Measurements from ENCODE around the gene SULT1A3.

- no peak for TF ChIP-seq POLR2A (IDR thresholded peaks at IDR 0.05)
- TF ChIP-seq CTCF (IDR thresholded peaks at IDR 0.05): peak; percentile 72 to 86 (median 78)
Measured at GRCh38 chr16:30186782-30187555, 12.1 kb upstream of the SULT1A3 start.
